GM12878 (cell line): Measurements from ENCODE around the gene CEP131. TPM values are rescaled to one million over a fixed set of nuclear protein-coding genes. Genes with fewer than 3 reads are reported as not detected.

Experiments used
- ATAC-seq: fragments of 200-7000 bp; cut with Tn5 transposase; 3 replicates; pipeline ENCODE4 v1.9.1; 2020; ENCODE audit warnings: mild to moderate bottlenecking, moderate library complexity
- BruUV-seq: library from RNA; stranded (reverse); fragments of 400-500 nt; replicated peaks from 2 replicates; lab custom pipeline; 2021; lab: Mats Ljungman, UMichigan
- CTCF ChIA-PET: fragments of 300-600 bp; sonication (Branson Sonifier 250); formaldehyde crosslinking; extraction: SDS; loops from one replicate; lab custom pipeline; 2021; ENCODE audit warnings: inconsistent platforms; lab: Yijun Ruan, JAX
- POLR2A ChIA-PET: fragments of 350-600 bp; formaldehyde crosslinking; extraction: SDS; loops from one replicate; lab custom pipeline; 2021; ENCODE audit warnings: inconsistent platforms; lab: Charles Lee
- RAD21 ChIA-PET: fragments of 300-600 bp; sonication (Branson Sonifier 250); formaldehyde crosslinking; loops from one replicate; lab custom pipeline; 2023; ENCODE audit warnings: antibody characterized with exemption; ENCODE audit not compliant: unreplicated experiment; lab: Charles Lee
- SMC1A ChIA-PET: fragments of 300-600 bp; sonication (Branson Sonifier 250); formaldehyde crosslinking; loops from one replicate; lab custom pipeline; 2023; ENCODE audit not compliant: unreplicated experiment, uncharacterized antibody; lab: Charles Lee
- DNase-seq: peaks from one replicate; pipeline ENCODE4 v3.0.0-alpha.2; 2011; ENCODE audit warnings: low read depth, low spot score
- FAIRE-seq: peaks from 3 replicates; lab custom pipeline; 2011; peaks lifted over from hg19 to GRCh38; lab: Jason Lieb, UNC
- H2AFZ ChIP-seq: 2 replicates; pipeline ENCODE4 v1.6.0; 2011; ENCODE audit warnings: low read depth, low read length, control low read depth; ENCODE audit not compliant: control insufficient read depth
- H3K27ac ChIP-seq: 2 replicates; pipeline ENCODE4 v1.5.1; 2011; ENCODE audit warnings: control low read depth; ENCODE audit not compliant: control insufficient read depth, insufficient read depth
- H3K27me3 ChIP-seq, 2 experiments: replicated peaks in 1 of 2; 2 replicates each; pipeline versions ENCODE4 v1.6.0 to v1.6.1; 2011; ENCODE audit warnings: low read length in 1 of 2; ENCODE audit not compliant: control insufficient read depth in 2 of 2, insufficient read depth in 2 of 2
- H3K36me3 ChIP-seq, 2 experiments: 2 replicates each; pipeline ENCODE4 v1.5.1; 2011; ENCODE audit warnings: low read length in 1 of 2; ENCODE audit not compliant: control insufficient read depth in 2 of 2, insufficient read depth in 2 of 2
- H3K4me1 ChIP-seq: 2 replicates; pipeline ENCODE4 v1.6.1; 2011; ENCODE audit warnings: mild to moderate bottlenecking, low read length, moderate library complexity, mixed read lengths; ENCODE audit not compliant: control insufficient read depth, insufficient read depth
- H3K4me2 ChIP-seq: 2 replicates; pipeline ENCODE4 v1.6.0; 2011; ENCODE audit warnings: control low read depth; ENCODE audit not compliant: control insufficient read depth, insufficient read depth
- H3K4me3 ChIP-seq: fragments of 200-600 bp; sonication (generic); 2 replicates; pipeline ENCODE4 v1.5.1; 2016
- H3K79me2 ChIP-seq: 2 replicates; pipeline ENCODE4 v1.6.0; 2011; ENCODE audit warnings: low read length; ENCODE audit not compliant: control insufficient read depth, insufficient read depth
- H3K9ac ChIP-seq: 2 replicates; pipeline ENCODE4 v1.8.0; 2011; ENCODE audit warnings: low read length, control low read depth, mixed read lengths; ENCODE audit not compliant: control insufficient read depth, insufficient read depth
- H3K9me3 ChIP-seq: replicated peaks from 3 replicates; pipeline ENCODE4 v1.5.1; 2011; ENCODE audit warnings: mild to moderate bottlenecking, low read length; ENCODE audit not compliant: control insufficient read depth, insufficient read depth
- H4K20me1 ChIP-seq: 2 replicates; pipeline ENCODE4 v1.6.0; 2011; ENCODE audit not compliant: control insufficient read depth, insufficient read depth
- CHD2 ChIP-seq: IDR thresholded peaks from 2 replicates; pipeline ENCODE4 v1.6.1; 2011; ENCODE audit warnings: low read depth, low read length, improper control_type of control experiment, borderline replicate concordance
- IKZF1 ChIP-seq: fragments of 450-650 bp; conservative IDR thresholded peaks from 2 replicates; pipeline ENCODE4 v1.6.1; 2017; ENCODE audit warnings: antibody characterized with exemption, mild to moderate bottlenecking
- IKZF2 ChIP-seq, 2 experiments: fragments of 450-650 bp; IDR thresholded peaks; 2 replicates each; pipeline ENCODE4 v1.6.1; 2017; ENCODE audit warnings: mild to moderate bottlenecking in 2 of 2, moderate library complexity in 2 of 2
- MAX ChIP-seq: IDR thresholded peaks from 2 replicates; pipeline ENCODE4 v1.6.1; 2012; ENCODE audit warnings: low read depth, low read length, improper control_type of control experiment
- MXI1 ChIP-seq: fragments of 150-350 bp; IDR thresholded peaks from 2 replicates; pipeline ENCODE4 v1.6.1; 2011; ENCODE audit warnings: low read depth, mild to moderate bottlenecking, inconsistent platforms, low read length, improper control_type of control experiment
- NR2C2 ChIP-seq: IDR thresholded peaks from 2 replicates; pipeline ENCODE4 v1.6.1; 2011; ENCODE audit warnings: borderline replicate concordance, low read depth; ENCODE audit not compliant: control insufficient read depth, insufficient read length
- NR2F1 ChIP-seq: fragments of 450-650 bp; conservative IDR thresholded peaks from 2 replicates; pipeline ENCODE4 v1.6.1; 2017; ENCODE audit warnings: mild to moderate bottlenecking
- PKNOX1 ChIP-seq: fragments of 450-650 bp; IDR thresholded peaks from 2 replicates; pipeline ENCODE4 v1.6.1; 2016; ENCODE audit warnings: mild to moderate bottlenecking
- POLR2A ChIP-seq: IDR thresholded peaks from 2 replicates; pipeline ENCODE4 v1.6.1; 2011; ENCODE audit warnings: low read depth, mild to moderate bottlenecking, low read length
- RAD21 ChIP-seq: IDR thresholded peaks from 2 replicates; pipeline ENCODE4 v1.6.1; 2011; ENCODE audit warnings: mild to moderate bottlenecking, low read depth, low read length, moderate library complexity; ENCODE audit not compliant: insufficient read depth
- RELB ChIP-seq: fragments of 450-650 bp; IDR thresholded peaks from 2 replicates; pipeline ENCODE4 v1.6.1; 2017; ENCODE audit warnings: low read depth, mild to moderate bottlenecking, moderate library complexity
- WRNIP1 ChIP-seq: IDR thresholded peaks from 2 replicates; pipeline ENCODE4 v1.6.1; 2011; ENCODE audit warnings: low read depth, low read length, improper control_type of control experiment, borderline replicate concordance
- ZNF687 ChIP-seq: fragments of 450-650 bp; IDR thresholded peaks from 2 replicates; pipeline ENCODE4 v1.6.1; 2017; ENCODE audit warnings: mild to moderate bottlenecking, moderate library complexity
- ZZZ3 ChIP-seq: IDR thresholded peaks from 2 replicates; pipeline ENCODE4 v1.6.1; 2011; ENCODE audit warnings: low read depth; ENCODE audit not compliant: control insufficient read depth, insufficient read length
- WGBS: methylation state at CpG from one replicate; pipeline ENCODE4 v1.1.6; 2016; ENCODE audit warnings: low lambda C conversion rate; ENCODE audit not compliant: insufficient replicate concordance, insufficient coverage; ENCODE audit errors: missing lambda C conversion rate; 5-methylcytosine and 5-hydroxymethylcytosine counted together
- in situ Hi-C: fragments of 300-500 bp; cut with MboI; formaldehyde crosslinking; loops from 9 replicates; pipeline ENCODE4 v1.14.3; 2018; ENCODE audit warnings: mixed read lengths
- intact Hi-C: fragments of 100-400 bp; cut with micrococcal nuclease; formaldehyde crosslinking; loops from one replicate; pipeline ENCODE4 v1.14.2; 2022; ENCODE audit not compliant: unreplicated experiment
- polyA plus RNA-seq, 11 experiments: library from polyadenylated mRNA; depleted of rRNA in 4 of 11; unstranded in 6 of 11; stranded (reverse) in 5 of 11; fragments of >200 nt; fragmentation: Nextera tagmentation in 4 of 11; fragmentation: Illumina TruSeq in 1 of 11; extraction: Ambion mirVana in 4 of 11; extraction: Trizol in 1 of 11; gene quantifications; 1 replicate in 1 of 11; 2 replicates in 10 of 11; pipeline versions ENCODE4 v1.2.1 to v1.2.3, GENCODE V29; 2011 to 2016; ENCODE audit warnings: inconsistent platforms in 2 of 11, missing spikeins in 2 of 11, low read depth in 1 of 11
- total RNA-seq, 4 experiments: library from RNA; depleted of rRNA in 3 of 4; stranded (reverse); fragments of >200 nt in 3 of 4; fragmentation: Illumina TruSeq in 1 of 4; extraction: Trizol in 1 of 4; gene quantifications; 2 replicates each; pipeline versions ENCODE4 v1.2.1 to v1.2.3, GENCODE V29; 2013 to 2021

Gene CEP131
- total and polyA plus RNA-seq, 10 of the 15 experiments (the other 5 are each of a cell fraction or from before 2014, with no cell fraction given): 0.05 to 17.3 (median 6.7) TPM

- ChIA-PET SMC1A (interaction anchor here (0.6 to 1.0 kb wide), 3 partner anchors 11 to 653 kb away, joined by 4 to 6 read pairs (median 4); partner anchors contain the start of genes NDUFAF8 and TEPSIN), CTCF (interaction anchor here (0.7 to 1.0 kb wide), 2 partner anchors 10 to 113 kb away, joined by 4 to 5 read pairs; partner anchors contain the start of genes NDUFAF8 and TEPSIN), RAD21 (interaction anchor here (0.7 to 0.9 kb wide), 2 partner anchors 11 to 12 kb away, joined by 3 to 4 read pairs; partner anchors contain the start of genes NDUFAF8 and TEPSIN), POLR2A (interaction anchor here (1.1 kb wide), 1 partner anchor 10 kb away, joined by 7 read pairs; the partner anchor contains the start of genes NDUFAF8 and TEPSIN)
- Histone ChIP-seq H2AFZ (peak overlapping the region; percentile 78), H3K36me3 (peaks cover 4 to 12% of the 10 kb centered on the region in 2 experiments; a peak in 3 of 4 replicates), H4K20me1 (no peaks in the 10 kb centered on the region), H3K27me3 (no peaks in the 10 kb centered on the region), H3K4me2 (peak overlapping the region; percentile 13; the same call in 1 of the 2 replicates), H3K4me3 (no peak overlapping the region), H3K79me2 (no peaks in the 10 kb centered on the region), H3K9ac (peak overlapping the region; percentile 39), H3K27ac (peak overlapping the region; percentile 55), H3K4me1 (peaks cover 17% of the 10 kb centered on the region), H3K9me3 (no peaks in the 10 kb centered on the region)
- intact Hi-C loops: no loop called here
- WGBS: 31% methylated on average over 9 of the region's 9 CpGs
- FAIRE-seq (peak; percentile 85), ATAC-seq (peak; percentile 95), DNase-seq (no peak)
- no TSS peak for BruUV-seq
- in situ Hi-C loops: loop anchor here (25.0 kb wide), 1 partner anchor 216 kb away; no protein-coding TSS in a partner anchor
- TF ChIP-seq RELB (peak; percentile 31; the same call in 1 of the 2 replicates), IKZF1 (0 out of 2 replicates have a peak, but pooled peaks have one; percentile 40), IKZF2 (IDR thresholded peaks at IDR 0.05) (peak in 1 of 2 experiments; percentile 33; a peak in 2 of 4 replicates), MXI1 (peak; percentile 42; the same call in 1 of the 2 replicates), PKNOX1 (peak; percentile 41; the same call in 1 of the 2 replicates), CHD2 (peak; percentile 11; the same call in 1 of the 2 replicates), WRNIP1 (no peak), POLR2A (0 out of 2 replicates have a peak, but pooled peaks have one; percentile 21), NR2F1 (0 out of 2 replicates have a peak, but pooled peaks have one; percentile 25), RAD21 (no peak), ZNF687 (peak; percentile 89), ZZZ3 (no peak), MAX (0 out of 2 replicates have a peak, but pooled peaks have one; percentile 44), NR2C2 (no peak)
These were observed 5.7 kb upstream of the CEP131 start for GRCh38 chr17:81228420-81228819.
